HG02763 (cell line): ENCODE measurements around the gene MORC2.

Source experiments
- ATAC-seq: cut with Tn5 transposase; IDR thresholded peaks from one replicate; pipeline ENCODE4 v1.9.1; 2021; ENCODE audit warnings: mild to moderate bottlenecking, moderate library complexity; ENCODE audit not compliant: unreplicated experiment

The MORC2 gene

DNA sequence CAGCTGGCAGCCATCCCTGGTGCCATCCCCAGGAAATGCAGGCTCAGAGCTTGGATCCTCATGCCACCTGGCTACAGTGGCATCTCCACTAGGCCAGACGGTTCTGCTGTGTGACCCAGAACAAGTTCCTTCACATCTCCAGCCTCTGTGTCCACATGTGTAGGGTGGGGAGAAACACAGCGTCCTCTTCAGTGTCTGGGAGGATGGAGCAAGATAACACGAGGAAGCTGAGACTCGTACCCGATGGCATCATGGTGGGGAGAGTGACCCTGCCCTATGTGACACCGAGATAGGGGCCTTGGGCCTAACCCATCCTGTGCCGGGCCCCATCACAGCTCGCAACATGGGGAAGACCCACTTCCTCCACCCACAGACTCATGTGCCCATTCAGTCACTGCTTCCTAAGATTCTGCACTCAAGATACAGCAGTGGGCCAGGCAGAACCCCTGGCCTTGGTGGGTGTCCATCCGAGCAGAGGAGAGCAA is 78.5 kb downstream of the MORC2 start:
- no peak for ATAC-seq

DNA sequence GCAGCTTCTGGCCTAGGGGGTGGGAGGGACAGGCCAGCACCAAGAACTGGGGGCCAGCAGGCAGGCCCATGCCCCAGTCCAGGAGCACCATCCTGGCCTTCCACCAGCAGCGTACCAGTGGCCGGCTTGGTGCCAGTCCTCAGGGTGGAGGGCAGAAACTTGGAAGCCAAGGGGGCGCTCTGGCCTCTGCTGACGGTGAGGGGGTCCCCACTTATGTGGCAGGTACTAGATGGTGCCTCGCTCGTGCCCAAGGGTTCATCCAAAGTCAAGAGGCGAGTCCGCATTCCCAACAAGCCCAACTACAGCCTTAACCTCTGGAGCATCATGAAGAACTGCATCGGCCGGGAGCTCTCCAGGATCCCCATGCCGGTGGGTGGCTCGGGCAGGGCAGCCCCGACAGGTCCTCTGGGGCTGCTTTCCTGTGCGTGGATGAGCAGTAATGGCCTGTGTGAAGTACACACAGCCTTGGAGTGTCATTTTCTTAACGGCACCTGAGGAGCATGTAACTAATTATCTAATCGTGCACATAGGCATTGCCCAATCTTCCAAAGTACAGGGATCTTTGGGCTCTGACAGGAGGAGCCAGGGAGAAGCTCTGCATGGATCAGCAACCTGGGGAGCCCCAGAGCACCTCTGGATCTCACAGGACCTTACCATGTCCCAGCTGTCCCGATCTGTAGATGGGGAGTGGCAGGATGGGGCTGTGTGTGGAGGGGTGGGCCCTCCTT is 79.1 kb downstream of the MORC2 start:
- ATAC-seq: no peak

GRCh38 chr22:30887861-30888260 is 80.7 kb downstream of the MORC2 start:
- ATAC-seq: no peak

GRCh38 chr22:30887453-30887852 is 81.1 kb downstream of the MORC2 start:
- no peak for ATAC-seq

DNA sequence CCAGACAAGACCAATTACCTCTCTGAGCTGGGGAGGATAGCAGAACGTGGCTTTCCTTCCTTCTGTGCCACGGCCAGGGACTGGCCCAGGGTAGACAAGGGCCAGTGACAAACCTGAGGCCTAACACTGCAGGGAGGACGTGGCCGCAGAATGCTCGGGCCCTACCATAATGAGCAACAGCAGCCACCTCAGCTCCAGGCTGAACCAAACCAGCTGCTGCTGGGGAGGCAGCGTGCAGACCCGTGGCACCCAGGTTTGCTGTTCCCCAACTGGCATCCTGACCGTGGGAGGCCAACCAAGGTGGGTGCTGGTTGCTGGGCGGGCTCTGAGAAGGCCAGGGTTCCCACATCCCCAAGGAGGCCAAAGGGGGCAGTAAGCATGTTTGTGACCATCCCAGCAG is 83.0 kb downstream of the MORC2 start:
- ATAC-seq: no peak

GRCh38 chr22:30885001-30885366 is 83.6 kb downstream of the MORC2 start:
- no peak for ATAC-seq

DNA sequence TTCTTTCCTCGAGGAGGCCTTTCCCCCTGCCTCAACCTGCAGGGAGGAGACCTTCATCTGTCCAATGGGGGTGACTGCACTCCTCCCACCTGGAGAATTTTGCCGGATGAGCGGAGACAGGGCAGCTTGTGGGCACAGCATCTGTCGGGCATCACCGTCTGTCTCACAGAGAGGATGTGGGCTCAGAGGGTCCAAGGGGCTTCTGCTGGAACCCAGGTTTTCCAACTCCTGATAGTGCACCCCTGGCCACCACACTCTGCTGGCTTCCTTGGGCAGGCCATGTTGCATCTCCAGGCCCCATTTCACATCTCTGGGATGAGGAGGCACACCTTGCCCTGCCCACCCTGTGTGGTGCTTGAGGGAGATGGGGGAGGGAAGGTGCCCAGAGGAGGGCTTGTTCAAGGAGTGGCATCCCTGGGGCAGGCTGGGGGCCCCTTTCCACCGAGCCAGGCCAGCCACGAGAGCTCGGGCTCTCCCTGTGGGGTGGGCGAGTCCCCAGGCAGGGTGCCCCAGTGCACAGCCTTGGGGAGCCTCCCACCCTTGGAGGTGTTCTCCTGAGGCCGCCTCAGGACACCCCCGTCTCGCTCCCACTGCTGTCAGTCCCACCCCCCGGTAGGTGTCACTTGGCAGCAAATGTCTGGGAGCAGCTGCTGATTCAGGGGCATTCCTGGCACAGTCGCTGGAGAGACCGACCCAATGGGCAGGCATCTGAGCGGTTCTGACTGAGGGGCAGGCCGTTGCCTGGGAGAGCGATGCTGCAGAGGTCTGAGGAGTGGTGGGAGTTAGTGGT is 84.2 kb downstream of the MORC2 start:
- ATAC-seq: no peak

- ATAC-seq: no peak
Observed at GRCh38 chr22:30883586-30884145, 84.9 kb downstream of the MORC2 start.

DNA sequence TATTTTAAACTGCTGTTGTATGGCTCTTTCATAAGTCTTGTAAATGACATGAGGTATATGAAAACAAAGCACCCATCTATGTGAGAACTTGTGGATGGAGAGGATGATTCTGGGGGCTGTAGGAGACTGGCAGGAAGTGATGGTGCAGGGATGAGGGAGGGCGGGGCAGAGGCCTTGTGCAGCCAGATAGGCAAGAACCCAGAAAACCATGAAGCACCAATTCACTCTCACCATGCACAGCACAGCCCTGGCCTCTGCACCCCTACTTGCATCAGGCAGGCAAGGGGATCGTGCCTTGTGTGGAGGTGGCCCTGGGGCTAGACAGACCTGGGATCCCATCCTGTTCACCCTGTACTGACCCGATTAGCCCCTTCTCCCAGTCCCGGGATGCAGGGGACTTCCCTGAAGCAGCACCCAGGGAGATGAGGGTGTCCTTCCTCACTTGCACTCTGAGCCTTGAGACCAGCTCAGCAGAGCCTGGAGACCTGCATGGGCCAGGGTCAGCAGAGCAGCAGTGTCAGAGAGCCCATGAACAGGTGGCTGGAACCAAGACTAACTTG is 85.5 kb downstream of the MORC2 start:
- no peak for ATAC-seq

GRCh38 chr22:30882184-30882717 is 86.3 kb downstream of the MORC2 start:
- ATAC-seq: no peak

GRCh38 chr22:30881361-30882183 is 87.0 kb downstream of the MORC2 start:
- no peak for ATAC-seq

- ATAC-seq: no peak
Observed at GRCh38 chr22:30880847-30881246, 87.7 kb downstream of the MORC2 start.

DNA sequence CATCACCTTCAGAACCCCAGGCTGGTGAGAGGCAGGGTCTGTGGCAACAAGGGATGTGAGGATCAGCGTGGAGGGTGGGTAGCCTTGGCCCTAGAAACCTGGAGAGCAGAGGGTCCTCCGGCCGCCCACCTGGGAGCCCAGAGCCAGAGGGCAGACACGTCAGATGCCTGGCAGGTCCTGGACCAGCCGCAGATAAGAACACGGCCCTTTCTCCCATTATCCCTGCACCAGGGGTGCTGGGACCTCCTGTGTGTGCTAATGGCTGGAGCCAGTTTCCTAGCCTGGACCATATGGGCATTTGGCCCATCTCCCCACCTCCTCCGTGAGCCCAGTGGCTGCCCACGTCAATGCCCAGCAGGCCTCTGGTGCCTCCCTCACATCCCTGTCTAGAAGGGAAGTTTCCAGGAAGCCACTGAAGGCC is 88.4 kb downstream of the MORC2 start:
- ATAC-seq: no peak

- no peak for ATAC-seq
Observed at GRCh38 chr22:30879415-30879797, 89.2 kb downstream of the MORC2 start.

- no peak for ATAC-seq
Observed at GRCh38 chr22:30878516-30879414, 89.8 kb downstream of the MORC2 start.

GRCh38 chr22:30877662-30878515 is 90.7 kb downstream of the MORC2 start:
- no peak for ATAC-seq

DNA sequence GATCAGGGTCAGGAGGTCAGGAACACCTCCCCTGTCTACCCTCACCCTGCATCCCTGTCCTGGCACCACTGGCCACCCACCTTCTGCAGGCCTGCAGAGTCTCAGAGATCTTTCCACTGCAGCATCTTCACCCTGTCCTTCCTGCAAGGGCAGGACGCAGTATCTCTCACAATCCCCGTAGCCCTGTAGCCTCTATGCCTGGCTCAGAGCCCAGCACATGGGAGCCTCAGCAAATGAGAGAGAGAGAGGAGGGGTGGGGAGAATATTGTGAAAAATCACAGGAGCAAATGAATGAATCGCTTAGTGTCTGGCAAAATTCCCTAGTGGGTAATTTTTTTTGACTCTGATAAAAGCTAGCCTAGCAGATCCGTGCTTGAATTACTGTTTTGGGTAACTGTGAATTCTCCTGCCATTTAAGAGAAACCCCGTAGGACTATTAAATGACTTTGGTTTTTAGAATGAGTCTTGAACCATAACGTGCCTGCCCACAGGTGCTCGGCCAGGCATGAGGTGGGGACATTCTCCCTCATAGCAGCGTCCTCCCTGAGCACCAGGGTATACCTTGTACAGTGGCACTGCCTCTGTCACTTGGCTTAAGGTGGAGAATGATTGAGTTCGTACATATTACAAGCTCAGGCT is 91.5 kb downstream of the MORC2 start:
- no peak for ATAC-seq

GRCh38 chr22:30876221-30876751 is 92.3 kb downstream of the MORC2 start:
- no peak for ATAC-seq
